NCI-H2107 treated with DMSO at 0.1 percent for 48 hours (cell line): ENCODE data around the gene ATP5MC3.

Experiments
- DNase-seq: peaks from one replicate; lab custom pipeline; 2025; ENCODE audit not compliant: unreplicated experiment; lab: John Stamatoyannopoulos, UW

Gene ATP5MC3

DNA sequence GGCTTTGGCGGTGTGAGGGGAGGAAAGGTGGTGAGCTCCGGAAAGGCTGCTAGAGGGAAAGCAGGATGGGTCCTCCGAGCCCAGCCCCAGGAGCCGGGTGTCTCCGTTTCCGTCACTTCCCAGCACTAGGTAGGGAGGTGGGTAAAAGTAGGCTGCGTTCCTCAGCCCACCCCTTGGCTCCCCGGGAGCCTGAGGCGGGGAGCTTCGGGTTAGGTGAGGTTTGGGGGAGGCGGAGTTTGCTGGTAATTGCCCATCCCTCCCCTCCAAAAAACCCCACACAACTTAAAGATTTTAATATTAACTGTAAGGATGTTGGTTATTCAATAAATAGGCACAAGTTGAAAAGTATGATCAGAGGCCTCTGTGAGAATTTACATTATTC, 13.0 kb downstream of the ATP5MC3 start:
- DNase-seq, result no peak

DNA sequence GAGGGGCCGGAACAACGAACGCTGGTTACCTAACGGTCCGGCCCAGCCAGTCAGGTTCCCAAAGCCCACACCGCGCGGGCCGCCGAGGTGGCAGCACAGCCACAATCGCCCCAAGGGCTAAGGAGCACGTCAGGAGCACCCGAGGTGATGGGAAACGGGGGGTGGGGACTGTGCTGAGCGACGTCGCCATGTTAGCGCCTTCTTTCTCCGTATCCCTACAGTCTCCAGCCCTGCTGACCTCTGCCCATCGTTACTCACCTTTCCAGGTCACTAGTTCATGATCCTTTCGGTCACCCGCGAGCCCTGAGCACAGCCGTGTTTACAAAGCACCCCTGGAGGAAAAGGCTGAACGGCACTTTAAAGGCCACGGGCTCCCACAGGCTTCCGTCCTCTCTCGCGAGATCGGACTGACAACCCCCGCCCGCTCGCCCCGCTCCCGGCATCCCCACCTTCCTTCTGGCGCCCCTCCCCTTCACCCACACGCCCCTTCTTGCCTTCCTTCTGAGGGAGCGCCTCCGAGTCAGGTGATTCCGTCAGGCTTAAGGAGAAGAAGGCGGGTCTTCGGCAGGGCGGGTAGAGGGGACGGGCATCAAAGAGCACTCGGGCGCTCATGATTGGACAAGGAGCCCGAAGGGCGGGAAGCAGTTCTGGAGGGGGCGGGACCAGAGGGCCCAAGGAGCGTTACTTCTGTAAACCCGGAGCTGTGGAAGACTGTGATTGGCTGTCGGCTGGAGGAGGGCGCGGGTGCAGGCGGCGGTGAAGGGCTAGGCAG, 13.5 kb downstream of the ATP5MC3 start, which contains the start of gene ATF2:
ATF2 (minus strand) TSS at position 412 of the 772 bp plus-strand sequence. CDS start 31,760 bp downstream, outside the sequence.
- peak; percentile 97 for DNase-seq

DNA sequence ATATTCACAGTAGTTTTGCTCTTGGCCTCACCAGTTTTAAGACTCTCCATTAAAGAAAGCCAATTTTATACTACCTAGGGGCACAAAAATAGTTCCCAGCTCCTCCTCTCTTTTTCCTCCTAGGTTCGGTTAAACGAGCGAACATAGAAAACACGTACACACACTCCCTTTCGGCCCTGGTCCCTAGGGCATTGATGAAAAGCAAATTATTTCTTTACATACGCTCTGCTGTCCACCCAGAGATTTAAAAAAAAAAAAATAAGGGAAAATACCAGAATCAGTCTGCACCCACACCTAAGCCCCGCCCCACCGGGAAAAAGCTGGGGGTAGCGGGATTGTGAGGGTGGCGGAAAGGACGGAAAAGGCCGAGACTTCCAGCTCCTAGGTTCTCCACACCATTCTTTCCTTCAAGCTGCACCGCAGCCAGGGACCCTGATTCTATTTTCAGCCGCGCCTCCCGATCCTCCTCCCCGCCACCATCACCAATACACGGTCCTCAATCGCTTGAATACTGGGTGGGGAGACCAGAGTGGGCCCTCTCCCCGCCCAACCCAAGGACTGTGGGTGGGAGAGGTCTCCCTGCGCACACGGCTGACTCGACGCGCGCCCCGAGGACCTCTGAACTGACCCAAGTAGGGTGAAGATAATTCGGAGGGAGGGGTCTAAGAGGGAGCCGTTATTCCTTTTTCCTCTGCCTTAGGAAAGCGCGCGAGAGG, 14.3 kb downstream of the ATP5MC3 start:
- DNase-seq, result no peak

DNA sequence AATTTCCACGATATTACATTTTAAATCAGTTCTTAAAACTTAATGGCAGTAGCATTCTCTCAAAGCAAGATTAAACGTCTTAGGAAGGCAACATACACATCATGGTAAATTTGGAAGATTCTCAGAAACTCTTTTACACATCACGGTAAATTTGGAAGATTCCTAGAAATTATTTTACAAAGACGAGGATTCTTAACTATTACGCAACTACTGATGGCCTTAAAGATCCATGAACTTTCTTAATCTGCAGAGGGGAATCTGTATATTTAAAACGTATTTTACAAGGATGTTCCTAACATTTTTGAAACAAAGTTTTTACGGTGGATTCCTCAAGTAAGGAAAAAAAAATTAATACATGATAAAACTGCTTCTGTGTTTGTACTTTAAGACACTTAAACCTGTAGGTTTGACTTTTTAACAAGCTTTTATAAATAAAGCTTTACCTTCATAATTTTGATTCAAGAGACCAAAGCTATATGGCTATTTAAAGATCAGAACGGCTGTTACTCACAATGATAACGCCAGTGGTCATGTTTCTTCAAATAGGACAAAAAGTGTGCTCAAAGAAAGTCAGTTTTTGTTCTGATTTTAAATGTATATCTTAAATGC, 15.2 kb downstream of the ATP5MC3 start:
- DNase-seq, result no peak

DNA sequence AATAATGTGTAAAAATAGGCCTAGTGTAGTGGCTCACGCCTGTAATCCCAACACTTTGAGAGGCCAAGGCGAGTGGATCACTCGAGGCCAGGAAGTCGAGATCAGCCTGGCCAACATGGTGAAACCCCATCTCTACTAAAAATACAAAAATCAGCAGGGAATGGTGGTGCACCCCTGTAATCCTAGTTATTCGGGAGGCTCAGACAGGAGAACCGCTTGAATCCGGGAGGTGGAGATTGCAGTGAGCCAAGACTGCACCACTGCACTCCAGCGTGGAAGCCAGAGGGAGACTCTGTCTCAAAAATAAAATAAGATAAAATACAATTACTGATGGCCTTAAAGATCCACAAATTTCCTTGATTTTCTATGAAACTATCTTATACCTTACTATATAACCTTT, 17.3 kb downstream of the ATP5MC3 start:
- no peak for DNase-seq

DNA sequence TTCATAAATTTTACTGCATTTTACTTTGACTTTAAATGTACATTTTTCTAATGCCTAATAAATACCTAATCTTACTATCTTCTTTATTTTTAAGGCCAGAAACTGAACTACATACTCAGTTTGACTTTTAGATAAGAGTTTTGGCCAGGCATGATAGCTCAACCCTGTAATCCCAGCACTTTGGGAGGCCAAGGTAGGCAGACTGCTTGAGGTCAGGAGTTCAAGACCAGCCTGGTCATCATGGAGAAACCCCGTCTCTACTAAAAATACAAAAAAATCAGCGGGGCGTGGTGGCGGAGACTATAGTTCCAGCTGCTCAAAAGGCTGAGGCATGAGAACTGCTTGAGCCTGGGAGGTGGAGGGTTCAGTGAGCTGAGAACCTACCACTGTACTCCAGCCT, 22.6 kb downstream of the ATP5MC3 start:
- DNase-seq, result no peak

DNA sequence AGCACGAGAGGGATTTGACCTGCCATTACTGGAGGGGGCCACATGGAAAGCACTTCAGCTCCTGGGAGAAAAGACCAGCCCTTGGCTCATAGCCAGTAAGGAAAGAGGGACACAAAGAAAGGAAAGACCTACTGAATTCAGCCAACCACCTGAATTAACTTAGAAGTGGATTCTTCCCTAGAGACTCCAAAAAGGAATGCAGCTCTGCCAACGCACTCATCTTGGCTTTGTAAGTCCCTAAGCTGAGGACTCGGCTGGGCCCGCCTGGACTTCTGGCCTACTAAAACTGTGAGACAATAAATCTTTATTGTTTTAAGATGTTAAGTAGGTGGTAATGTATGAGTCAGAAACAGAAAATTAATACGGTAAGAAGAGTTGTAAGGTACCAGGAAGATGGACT, 25.0 kb downstream of the ATP5MC3 start:
- no peak for DNase-seq

DNA sequence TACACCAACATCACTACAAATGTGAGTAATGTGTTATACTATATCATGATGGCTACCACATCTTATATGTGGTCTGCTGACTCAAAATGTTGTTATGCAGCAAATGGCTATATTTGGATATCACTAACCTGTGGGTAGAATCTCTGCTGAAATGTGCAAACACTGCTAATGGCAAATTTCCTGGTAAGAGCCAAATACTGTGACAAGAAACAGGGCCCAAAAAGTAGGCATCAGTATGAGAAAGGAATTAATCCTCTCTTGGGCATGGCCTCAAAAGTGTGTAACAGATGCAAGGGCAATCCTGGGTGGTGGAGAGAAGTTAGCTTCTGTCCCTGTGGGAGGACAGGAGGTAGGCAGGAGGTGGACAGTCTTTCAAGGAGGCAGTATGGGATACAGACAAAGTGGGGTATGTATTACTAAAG, 26.8 kb downstream of the ATP5MC3 start:
- no peak for DNase-seq

DNA sequence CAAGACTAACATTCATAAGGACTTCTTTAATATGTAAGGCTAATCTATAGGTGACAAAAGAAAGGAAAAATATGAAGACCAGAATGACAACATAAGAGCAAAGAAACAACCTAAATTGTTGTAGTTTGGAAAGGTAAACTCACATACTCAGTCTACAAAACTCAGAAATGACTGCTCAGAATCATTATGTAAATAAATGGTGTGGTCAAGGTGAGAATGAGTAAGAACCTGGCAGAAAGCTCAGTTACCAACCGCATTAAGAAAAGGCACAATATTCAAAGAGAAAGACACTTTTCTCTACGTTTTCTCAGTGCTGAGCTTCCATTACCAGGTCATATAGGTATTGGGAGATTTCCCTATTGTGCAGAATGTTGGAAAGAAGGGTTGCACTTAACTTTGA, 29.3 kb downstream of the ATP5MC3 start:
- no peak for DNase-seq

DNA sequence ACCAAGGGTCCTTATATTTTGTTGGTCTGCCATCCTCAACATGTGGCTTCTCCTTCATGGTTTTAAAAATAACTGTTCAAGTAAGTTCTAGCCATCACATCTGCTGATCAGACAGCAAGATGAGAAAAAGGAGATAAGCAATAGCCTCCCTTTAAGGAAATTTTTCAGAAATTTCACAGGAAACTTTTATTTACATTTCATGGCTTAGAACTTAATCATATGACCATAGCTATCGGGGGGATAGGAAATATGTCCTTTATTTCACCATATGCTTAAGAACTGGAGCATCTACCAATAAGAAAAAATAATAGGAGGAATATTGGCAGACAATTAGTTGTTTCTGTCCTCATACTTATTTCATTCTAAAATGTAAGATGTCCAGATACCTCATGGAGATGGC, 29.7 kb downstream of the ATP5MC3 start:
- DNase-seq, result no peak

DNA sequence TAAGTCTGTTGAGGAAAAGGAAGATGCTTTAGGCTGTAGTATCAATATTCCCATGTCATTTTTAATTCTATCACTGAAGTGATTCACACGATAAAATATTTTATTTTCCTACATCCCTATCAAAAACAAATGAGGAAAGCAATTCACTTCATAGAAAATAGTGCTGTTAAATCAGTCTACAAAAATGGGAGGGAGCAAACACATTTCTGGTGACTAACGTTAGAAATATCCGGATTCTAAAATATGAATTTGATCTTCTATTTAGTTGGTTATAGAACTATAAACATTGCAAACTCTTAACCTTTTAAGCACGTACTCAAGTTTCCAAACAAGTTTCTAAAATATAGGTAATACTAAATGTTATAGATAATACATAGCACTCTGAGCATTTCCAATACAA, 34.3 kb downstream of the ATP5MC3 start:
- DNase-seq, result no peak

DNA sequence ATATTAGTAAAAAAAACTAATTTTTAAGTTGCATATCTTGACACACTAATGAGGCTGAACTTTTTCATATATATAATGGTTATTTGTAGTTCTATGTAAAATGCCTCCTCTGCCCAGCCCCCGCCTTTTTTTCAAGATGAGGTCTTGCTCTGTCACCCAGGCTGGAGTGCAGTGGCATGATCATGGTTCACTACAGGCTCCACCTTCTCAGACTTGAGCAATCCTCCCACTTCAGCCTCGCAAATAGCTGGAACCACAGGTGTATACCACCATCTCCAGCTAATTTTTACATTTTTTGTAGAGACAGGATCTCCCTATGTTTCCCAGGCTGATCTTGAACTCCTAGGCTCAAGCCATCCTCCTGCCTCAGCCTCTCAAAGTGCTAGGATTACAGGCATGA, 37.8 kb downstream of the ATP5MC3 start:
- no peak for DNase-seq

DNA sequence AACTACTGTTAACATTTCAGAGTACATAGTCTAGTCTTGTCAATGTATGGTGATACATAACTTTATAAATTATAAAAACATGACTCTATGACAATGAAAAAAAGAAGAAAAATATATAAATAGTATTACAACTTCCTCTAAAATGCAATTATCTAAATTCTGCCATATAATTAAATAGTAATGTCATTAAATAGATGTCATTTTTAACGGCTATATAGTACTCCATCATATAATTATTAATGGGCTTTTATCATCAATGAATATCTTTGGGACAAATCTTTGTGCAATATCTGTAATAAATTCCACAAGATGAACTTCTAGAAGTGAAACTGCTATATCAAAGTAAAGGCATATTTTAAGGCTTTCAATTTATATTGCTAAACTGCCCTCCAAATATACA, 38.3 kb downstream of the ATP5MC3 start:
- no peak for DNase-seq

DNA sequence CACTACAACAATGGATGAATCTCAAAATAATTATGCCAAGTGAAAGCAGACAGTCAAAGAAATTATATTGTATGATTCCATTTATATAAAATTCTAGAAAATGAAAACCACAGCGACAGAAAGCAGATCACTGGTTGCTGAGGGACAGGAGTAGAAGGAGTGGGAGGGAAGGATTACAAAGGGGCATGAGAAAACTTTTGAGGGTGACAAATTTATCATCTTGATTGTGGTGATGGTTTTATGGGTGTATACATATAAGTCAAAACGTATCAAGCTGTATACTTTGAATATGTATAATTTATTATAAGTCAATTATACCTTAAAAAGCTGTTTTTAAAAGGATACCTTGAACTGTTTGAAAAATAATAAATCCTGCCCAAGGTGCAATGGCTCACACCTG, 41.2 kb downstream of the ATP5MC3 start:
- DNase-seq, result no peak

DNA sequence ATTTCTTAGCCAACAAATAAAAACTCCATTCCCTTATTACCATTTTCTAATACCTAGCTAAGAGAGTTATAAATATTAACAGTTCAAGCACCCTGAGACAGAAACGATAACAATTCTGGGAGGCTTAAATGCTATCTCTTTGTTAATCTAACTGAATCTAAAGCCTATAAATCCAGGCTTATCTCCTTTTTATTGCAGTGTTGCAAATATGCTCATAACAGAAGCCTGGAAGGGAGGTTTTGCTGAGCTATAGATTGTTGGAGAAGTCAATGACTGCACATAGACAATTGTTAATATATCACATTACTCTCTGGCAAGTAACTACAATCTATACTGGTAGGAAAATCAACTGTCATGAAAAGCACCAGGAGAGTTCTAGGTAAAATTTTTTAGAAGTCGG, 43.7 kb downstream of the ATP5MC3 start:
- DNase-seq, result no peak

DNA sequence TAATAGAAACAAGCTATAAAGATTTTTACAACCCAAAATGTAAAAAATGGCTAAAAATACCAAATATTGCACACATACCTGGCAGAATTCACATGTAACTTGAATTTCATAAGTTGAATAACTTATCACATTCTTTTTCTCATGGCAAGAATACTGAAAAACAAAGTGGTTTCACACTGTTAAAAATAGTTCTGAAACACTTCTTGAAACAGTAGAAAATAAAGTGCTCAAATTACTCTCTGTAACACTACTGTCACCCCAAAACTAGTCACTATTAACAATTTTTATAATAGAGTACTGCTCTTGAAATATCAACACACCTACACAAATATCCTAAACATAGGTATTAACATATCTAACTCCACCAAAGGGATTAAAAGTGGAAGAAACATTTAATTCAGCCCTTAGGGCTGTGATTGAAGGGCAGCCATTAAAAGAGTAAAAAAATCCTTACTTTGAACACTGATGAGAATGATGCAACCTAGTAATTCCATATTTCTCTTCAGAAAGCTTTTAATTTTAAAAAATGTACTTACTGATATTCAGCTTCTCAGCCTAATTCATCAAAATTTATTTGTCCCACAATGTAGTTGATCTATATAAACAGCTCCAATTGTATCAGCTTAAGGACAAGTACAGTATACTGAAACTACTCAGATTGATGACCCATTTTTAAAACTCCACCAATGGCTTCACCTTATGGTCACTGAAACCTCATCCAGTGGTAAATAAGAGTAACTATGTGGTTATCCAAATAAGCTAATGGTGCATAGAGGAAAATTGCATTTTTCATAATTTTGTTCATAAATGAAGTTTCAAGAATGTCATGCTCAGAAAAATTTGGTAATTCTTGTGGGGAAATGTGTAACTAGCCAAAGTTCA, 44.9 kb downstream of the ATP5MC3 start:
- DNase-seq, result no peak

DNA sequence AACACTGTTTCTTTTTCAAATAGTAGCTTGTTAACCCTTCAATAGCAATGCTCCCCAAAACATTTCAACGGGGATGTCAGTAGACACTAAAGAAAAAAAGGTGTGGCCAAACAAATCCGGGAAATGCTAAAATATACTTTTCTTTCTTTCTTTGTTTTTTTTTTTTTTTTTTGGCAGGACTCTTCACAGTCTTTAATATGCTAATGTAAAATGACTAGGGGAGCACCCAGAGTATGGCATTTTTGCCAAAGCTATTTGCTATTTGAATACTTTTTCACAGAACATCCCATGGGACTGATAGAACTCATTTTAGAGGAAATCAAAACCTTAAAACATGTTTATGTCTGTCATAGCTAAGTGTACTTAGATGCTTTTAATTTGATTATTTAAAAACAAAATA, 45.6 kb downstream of the ATP5MC3 start:
- DNase-seq, result no peak

DNA sequence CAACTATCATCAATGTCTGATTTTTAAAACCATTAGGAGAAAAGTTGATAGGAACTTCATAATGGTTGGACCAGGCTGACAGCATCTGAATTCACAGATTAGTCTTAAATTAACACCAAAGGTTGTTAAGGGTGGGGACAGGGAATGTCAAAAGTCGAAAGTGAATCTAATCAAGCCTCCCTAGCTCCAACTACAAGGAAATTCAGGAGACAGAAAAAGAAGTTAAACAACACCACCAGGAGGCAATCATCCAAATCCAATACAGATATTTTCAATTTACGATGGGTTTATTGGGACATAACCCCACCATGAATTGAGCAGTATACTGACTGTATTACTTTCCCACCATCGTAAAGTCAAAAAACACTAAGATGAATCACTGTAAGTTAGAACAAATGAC, 46.3 kb downstream of the ATP5MC3 start:
- DNase-seq, result no peak

DNA sequence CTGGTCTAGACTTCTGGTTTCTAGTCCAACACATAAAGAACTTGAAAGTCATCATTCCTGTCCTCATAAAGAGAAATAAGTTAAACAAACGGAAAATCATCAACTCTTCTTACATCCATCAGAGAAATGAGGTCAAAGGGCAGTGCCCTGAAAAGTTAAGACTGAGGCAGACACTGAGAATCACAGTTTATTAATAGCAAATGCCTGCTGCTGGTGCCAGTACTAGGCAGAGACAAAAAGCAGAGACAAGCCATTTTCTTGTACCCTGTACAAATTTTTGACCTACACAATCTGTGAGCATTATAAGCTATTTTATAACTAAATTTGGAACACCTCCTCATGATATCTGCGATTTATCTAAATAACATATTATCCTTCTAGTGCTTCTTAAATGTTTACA, 50.3 kb downstream of the ATP5MC3 start:
- no peak for DNase-seq

DNA sequence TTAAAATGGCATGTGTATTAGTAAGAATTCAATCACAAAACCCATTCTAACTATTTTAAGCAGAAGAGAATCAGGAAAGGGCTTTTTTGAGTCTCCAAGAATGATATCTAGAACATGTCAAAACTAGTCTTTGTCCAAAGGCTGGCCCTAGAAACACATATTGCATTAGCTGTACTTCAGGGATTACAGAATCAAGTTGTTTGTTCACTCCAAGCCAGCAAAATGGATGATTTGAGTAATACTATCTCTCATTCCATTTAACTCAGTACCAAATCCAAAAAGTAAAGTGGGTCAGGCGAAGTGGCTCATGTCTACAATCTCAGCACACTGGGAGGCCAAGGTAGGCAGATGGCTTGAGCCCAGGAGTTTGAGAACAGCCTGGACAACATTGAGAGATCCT, 54.8 kb downstream of the ATP5MC3 start:
- no peak for DNase-seq
